IMR-90 (cell line): Measurements from ENCODE around the gene BCAT1.
"Not testable (repeated sequence)": the region's sequence is repeated elsewhere in the genome, so short reads cannot be mapped to it uniquely, and the experiment has no call there.

ENCODE experiments used
- BHLHE40 ChIP-seq: fragments of 150-350 bp; IDR thresholded peaks from 2 replicates; pipeline ENCODE4 v1.6.1; 2016; ENCODE audit warnings: mild to moderate bottlenecking, low read depth, low read length
- CEBPB ChIP-seq: IDR thresholded peaks from 2 replicates; pipeline ENCODE4 v1.6.1; 2012; ENCODE audit warnings: low read depth, low read length, improper control_type of control experiment
- CHD1 ChIP-seq: IDR thresholded peaks from 2 replicates; pipeline ENCODE4 v1.6.1; 2012; ENCODE audit warnings: low read depth, low read length, improper control_type of control experiment
- FOS ChIP-seq: fragments of 150-350 bp; IDR thresholded peaks from 2 replicates; pipeline ENCODE4 v1.6.1; 2016; ENCODE audit warnings: low read depth, low read length
- MXI1 ChIP-seq: IDR thresholded peaks from 2 replicates; pipeline ENCODE4 v1.6.1; 2012; ENCODE audit warnings: low read depth, mild to moderate bottlenecking, low read length, moderate library complexity, borderline replicate concordance
- NFE2L2 ChIP-seq: fragments of 150-350 bp; IDR thresholded peaks from 2 replicates; pipeline ENCODE4 v1.6.1; 2016; ENCODE audit warnings: low read depth, mild to moderate bottlenecking, low read length
- POLR2A ChIP-seq: IDR thresholded peaks from 2 replicates; pipeline ENCODE4 v1.6.1; 2012; ENCODE audit warnings: mild to moderate bottlenecking, low read depth, low read length
- RAD21 ChIP-seq: IDR thresholded peaks from 2 replicates; pipeline ENCODE4 v1.6.1; 2012; ENCODE audit warnings: low read length, improper control_type of control experiment
- RCOR1 ChIP-seq: IDR thresholded peaks from 2 replicates; pipeline ENCODE4 v1.6.1; 2012; ENCODE audit warnings: mild to moderate bottlenecking, low read length, improper control_type of control experiment; ENCODE audit not compliant: insufficient replicate concordance
- RFX5 ChIP-seq: IDR thresholded peaks from 2 replicates; pipeline ENCODE4 v1.8.0; 2012; ENCODE audit warnings: low read depth, mild to moderate bottlenecking, low read length, moderate library complexity
- SMC3 ChIP-seq: fragments of 150-350 bp; IDR thresholded peaks from 2 replicates; pipeline ENCODE4 v1.6.1; 2016; ENCODE audit warnings: low read depth, mild to moderate bottlenecking, antibody characterized with exemption, low read length, moderate library complexity
- TF ChIP-seq, protein P1 (sequence below): conservative IDR thresholded peaks from 2 replicates; pipeline ENCODE4 v1.5.1; 2012; ENCODE audit warnings: mild to moderate bottlenecking, low read depth, low read length, improper control_type of control experiment
- TF ChIP-seq, protein P2 (sequence below): fragments of 150-350 bp; IDR thresholded peaks from 2 replicates; pipeline ENCODE4 v1.6.1; 2016; ENCODE audit warnings: low read depth, mild to moderate bottlenecking, low read length, moderate library complexity, borderline replicate concordance
- TF ChIP-seq, protein P3 (sequence below): fragments of 150-350 bp; IDR thresholded peaks from 2 replicates; pipeline ENCODE4 v1.6.1; 2017; ENCODE audit warnings: mild to moderate bottlenecking, antibody characterized with exemption, low read length, low read depth

DNA sequence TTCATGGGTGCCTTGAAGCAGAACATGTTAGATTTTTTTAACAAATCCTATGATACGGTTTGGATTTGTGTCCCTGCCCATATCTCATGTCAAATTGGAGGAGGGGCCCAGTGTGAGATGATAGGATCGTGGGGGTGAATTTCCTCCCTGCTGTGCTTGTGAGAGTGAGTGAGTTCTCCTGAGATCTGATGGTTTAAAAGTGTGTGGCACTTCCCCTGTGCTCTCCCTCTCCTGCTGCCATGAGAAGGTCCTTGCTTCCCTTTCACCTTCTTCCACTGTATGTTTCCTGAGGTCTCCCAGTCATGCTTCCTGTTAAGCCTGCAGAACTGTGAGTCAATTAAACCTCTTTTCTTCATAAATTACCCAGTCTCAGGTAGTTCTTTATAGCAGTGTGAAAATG is 97.0 kb downstream of the BCAT1 start:
- not testable (repeated sequence) for TF ChIP-seq POLR2A, BHLHE40, SMC3, RAD21, RCOR1, RFX5, FOS, NFE2L2, CEBPB, MXI1, CHD1
- TF ChIP-seq, protein P1, sequence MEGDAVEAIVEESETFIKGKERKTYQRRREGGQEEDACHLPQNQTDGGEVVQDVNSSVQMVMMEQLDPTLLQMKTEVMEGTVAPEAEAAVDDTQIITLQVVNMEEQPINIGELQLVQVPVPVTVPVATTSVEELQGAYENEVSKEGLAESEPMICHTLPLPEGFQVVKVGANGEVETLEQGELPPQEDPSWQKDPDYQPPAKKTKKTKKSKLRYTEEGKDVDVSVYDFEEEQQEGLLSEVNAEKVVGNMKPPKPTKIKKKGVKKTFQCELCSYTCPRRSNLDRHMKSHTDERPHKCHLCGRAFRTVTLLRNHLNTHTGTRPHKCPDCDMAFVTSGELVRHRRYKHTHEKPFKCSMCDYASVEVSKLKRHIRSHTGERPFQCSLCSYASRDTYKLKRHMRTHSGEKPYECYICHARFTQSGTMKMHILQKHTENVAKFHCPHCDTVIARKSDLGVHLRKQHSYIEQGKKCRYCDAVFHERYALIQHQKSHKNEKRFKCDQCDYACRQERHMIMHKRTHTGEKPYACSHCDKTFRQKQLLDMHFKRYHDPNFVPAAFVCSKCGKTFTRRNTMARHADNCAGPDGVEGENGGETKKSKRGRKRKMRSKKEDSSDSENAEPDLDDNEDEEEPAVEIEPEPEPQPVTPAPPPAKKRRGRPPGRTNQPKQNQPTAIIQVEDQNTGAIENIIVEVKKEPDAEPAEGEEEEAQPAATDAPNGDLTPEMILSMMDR = not testable (repeated sequence)
- TF ChIP-seq, protein P2, sequence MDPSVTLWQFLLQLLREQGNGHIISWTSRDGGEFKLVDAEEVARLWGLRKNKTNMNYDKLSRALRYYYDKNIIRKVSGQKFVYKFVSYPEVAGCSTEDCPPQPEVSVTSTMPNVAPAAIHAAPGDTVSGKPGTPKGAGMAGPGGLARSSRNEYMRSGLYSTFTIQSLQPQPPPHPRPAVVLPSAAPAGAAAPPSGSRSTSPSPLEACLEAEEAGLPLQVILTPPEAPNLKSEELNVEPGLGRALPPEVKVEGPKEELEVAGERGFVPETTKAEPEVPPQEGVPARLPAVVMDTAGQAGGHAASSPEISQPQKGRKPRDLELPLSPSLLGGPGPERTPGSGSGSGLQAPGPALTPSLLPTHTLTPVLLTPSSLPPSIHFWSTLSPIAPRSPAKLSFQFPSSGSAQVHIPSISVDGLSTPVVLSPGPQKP = not testable (repeated sequence)
- TF ChIP-seq, protein P3, sequence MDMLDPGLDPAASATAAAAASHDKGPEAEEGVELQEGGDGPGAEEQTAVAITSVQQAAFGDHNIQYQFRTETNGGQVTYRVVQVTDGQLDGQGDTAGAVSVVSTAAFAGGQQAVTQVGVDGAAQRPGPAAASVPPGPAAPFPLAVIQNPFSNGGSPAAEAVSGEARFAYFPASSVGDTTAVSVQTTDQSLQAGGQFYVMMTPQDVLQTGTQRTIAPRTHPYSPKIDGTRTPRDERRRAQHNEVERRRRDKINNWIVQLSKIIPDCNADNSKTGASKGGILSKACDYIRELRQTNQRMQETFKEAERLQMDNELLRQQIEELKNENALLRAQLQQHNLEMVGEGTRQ = not testable (repeated sequence)
